Thymus (tissue), 11 donors: ENCODE results near the gene SLC9A2. TPM values are rescaled to one million over a fixed set of nuclear protein-coding genes. Genes with fewer than 3 reads are reported as not detected.

Experiments used
- DNase-seq, 9 donors: peaks; one replicate each; pipeline ENCODE4 v3.0.0-alpha.2; 2013; ENCODE audit warnings: low spot score in 9 of 9, low read depth in 6 of 9, missing footprints in 1 of 9
- H3K27ac ChIP-seq, 2 donors: one replicate each; pipeline ENCODE4 v1.5.1; 2013; ENCODE audit warnings: control low read depth in 1 of 2, low read depth in 1 of 2, low read length in 1 of 2, mild to moderate bottlenecking in 1 of 2, moderate library complexity in 1 of 2
- H3K27me3 ChIP-seq, 2 donors: one replicate each; pipeline ENCODE4 v1.5.1; 2013; ENCODE audit warnings: low read length in 1 of 2; ENCODE audit not compliant: control insufficient read depth in 2 of 2, insufficient read depth in 1 of 2
- H3K36me3 ChIP-seq, 2 donors: one replicate each; pipeline ENCODE4 v1.5.1; 2013; ENCODE audit warnings: low read length in 1 of 2, mild to moderate bottlenecking in 1 of 2, moderate library complexity in 1 of 2; ENCODE audit not compliant: control insufficient read depth in 2 of 2, insufficient read depth in 2 of 2
- H3K4me1 ChIP-seq, 2 donors: one replicate each; pipeline ENCODE4 v1.5.1; 2013; ENCODE audit warnings: low read length in 2 of 2; ENCODE audit not compliant: control insufficient read depth in 2 of 2, insufficient read depth in 2 of 2
- H3K4me3 ChIP-seq, 2 donors: one replicate each; pipeline ENCODE4 v1.5.1; 2013; ENCODE audit warnings: low read length in 2 of 2, control low read depth in 1 of 2, mild to moderate bottlenecking in 1 of 2
- H3K9me3 ChIP-seq, 2 donors: one replicate each; pipeline ENCODE4 v1.5.1; 2013; ENCODE audit warnings: low read length in 1 of 2, mild to moderate bottlenecking in 1 of 2; ENCODE audit not compliant: control insufficient read depth in 2 of 2, insufficient read depth in 1 of 2
- WGBS: extraction: QIAGEN DNeasy Blood & Tissue Kit; methylation state at CpG from one replicate; pipeline ENCODE4 v1.1.7; 2013; 5-methylcytosine and 5-hydroxymethylcytosine counted together
- polyA plus RNA-seq: library from polyadenylated mRNA; stranded (reverse); fragments of 200-250 nt; gene quantifications from one replicate; pipeline ENCODE4 v1.2.3, GENCODE V29; 2013
- total RNA-seq: library from RNA; stranded (reverse); fragments of 120-200 nt; gene quantifications from one replicate; pipeline ENCODE4 v1.2.4, GENCODE V29; 2013
- donor health status: healthy.

SLC9A2 gene
- total and polyA plus RNA-seq, 2 donors, result 0.66 to 0.75 TPM

GRCh38 chr2:102634831-102635241 lies 15.5 kb downstream of the SLC9A2 start:
- H3K4me3 ChIP-seq, result no peak overlapping the region

DNA sequence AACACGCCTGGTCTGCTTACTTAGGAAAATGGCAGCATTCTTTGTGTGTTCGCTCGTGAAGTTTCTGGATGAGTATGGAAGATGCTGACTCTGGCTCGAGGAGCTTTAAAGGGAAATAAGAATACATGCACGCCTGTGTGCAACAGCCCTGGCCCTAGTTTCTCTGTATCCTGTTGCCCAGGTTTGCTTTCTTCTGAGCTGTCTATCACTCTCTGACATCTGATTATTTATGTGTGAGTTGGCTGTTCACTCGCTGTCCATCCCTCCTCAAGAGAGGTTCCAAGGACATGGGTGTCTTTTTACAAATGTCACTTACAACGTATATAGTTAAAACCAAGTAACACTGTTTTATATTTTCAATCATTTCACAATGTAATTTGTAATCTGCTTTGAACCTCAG lies 16.0 kb downstream of the SLC9A2 start:
- DNase-seq, result no peak
- no peaks in the 10 kb centered on the region for H3K4me1 ChIP-seq
- 98% methylated on average over 7 of the region's 7 CpGs for WGBS
- H3K4me3 ChIP-seq, result no peak overlapping the region
- H3K27me3 ChIP-seq, result no peaks in the 10 kb centered on the region
- no peak overlapping the region for H3K27ac ChIP-seq
- H3K9me3 ChIP-seq, result no peaks in the 10 kb centered on the region
- no peaks in the 10 kb centered on the region for H3K36me3 ChIP-seq

More at GRCh38 chr2:102634831-102635241, 15.5 kb downstream of the SLC9A2 start:
- DNase-seq, result no peak
- H3K4me1 ChIP-seq, result no peaks in the 10 kb centered on the region
- no peaks in the 10 kb centered on the region for H3K9me3 ChIP-seq
- H3K27me3 ChIP-seq, result no peaks in the 10 kb centered on the region
- H3K36me3 ChIP-seq, result no peaks in the 10 kb centered on the region
- 96% methylated on average over 6 of the region's 6 CpGs for WGBS
- H3K27ac ChIP-seq, result no peak overlapping the region

DNA sequence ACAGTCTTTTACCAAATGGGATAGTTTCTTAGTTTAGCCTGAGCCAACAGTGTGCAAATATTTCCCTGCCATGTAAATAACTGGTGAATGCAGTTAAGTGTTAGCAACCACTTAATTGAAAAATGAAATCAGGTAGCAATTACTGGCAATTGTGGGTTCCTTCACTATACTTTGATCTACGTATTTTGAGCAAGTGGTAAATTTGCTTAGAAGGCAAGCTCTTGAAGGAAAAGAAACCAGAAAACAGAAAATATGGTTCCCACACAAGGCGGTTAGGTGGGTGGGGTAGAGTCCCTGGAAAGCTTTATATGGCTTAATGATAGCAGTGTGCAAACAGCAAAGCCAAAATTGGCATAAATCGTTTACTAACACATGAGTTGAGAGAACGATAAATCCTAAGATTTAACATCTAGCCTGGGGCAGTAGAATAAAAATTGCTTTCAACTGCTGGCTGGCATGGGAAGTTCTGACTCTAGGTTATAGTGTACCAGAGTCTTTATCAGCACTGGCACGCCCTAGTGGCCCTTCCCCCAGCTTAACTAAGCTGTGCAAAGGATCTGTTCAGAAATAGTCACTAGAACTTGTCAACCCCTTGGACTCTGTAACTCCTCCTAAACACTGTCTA lies 17.0 kb downstream of the SLC9A2 start:
- Histone ChIP-seq H3K36me3 (no peaks in the 10 kb centered on the region), H3K27ac (no peak overlapping the region), H3K4me1 (no peaks in the 10 kb centered on the region), H3K27me3 (no peaks in the 10 kb centered on the region), H3K9me3 (no peaks in the 10 kb centered on the region), H3K4me3 (no peak overlapping the region)
- WGBS, result 91% methylated on average over 5 of the region's 5 CpGs
- no peak for DNase-seq

GRCh38 chr2:102637358-102637757 lies 18.0 kb downstream of the SLC9A2 start:
- H3K9me3 ChIP-seq, result no peaks in the 10 kb centered on the region
- no peaks in the 10 kb centered on the region for H3K4me1 ChIP-seq
- DNase-seq, result no peak
- no peaks in the 10 kb centered on the region for H3K27me3 ChIP-seq
- 86% methylated on average over 4 of the region's 4 CpGs for WGBS
- H3K4me3 ChIP-seq, result no peak overlapping the region
- no peaks in the 10 kb centered on the region for H3K36me3 ChIP-seq
- no peak overlapping the region for H3K27ac ChIP-seq

DNA sequence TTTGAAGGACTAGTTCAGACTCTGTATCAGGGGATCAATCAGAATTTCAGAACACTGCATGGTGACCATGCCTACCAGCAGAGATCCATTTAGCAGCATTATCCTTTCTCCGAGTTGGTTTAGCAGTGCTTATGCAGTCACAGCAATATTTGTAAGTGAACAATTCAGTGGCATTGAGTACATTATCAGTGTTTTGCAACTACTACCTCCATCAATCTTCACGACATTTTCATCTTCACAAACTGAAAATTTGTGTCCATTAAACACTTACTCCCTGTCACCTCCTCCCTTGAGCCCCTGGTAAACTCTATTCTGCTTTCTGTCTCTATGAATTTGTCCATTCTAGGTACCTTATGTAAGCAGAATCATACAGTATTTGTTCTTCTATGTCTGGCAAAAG lies 20.1 kb downstream of the SLC9A2 start:
- no peaks in the 10 kb centered on the region for H3K9me3 ChIP-seq
- H3K27ac ChIP-seq, result no peak overlapping the region
- H3K4me3 ChIP-seq, result no peak overlapping the region
- no peaks in the 10 kb centered on the region for H3K4me1 ChIP-seq
- WGBS, result 94% methylated on average over 2 of the region's 2 CpGs
- DNase-seq, result no peak
- H3K36me3 ChIP-seq, result no peaks in the 10 kb centered on the region
- H3K27me3 ChIP-seq, result no peaks in the 10 kb centered on the region

DNA sequence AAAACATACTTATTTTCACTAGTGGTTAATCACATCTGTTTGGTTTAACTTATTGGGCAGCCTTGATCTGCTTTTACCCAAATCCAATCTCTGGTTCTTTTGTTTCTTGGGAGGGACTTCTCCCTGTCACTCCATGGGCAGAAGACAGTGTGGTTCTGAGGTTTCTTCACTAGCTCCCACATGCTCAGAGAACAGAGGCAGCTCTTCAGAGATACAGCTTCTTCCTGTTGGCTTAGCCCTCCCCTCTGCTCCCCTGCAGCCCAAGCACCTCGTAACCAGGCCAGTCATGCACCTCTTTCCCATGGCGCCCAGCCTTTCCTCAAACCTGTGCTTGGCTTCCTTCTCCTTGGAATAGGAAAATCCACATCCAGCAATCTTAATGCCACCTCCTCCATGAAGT lies 32.8 kb downstream of the SLC9A2 start:
- 52% methylated on average over 2 of the region's 2 CpGs for WGBS
- Histone ChIP-seq H3K9me3 (no peaks in the 10 kb centered on the region), H3K4me3 (no peak overlapping the region), H3K27me3 (no peaks in the 10 kb centered on the region), H3K4me1 (peaks cover 4 to 27% of the 10 kb centered on the region in 2 donors), H3K36me3 (no peaks in the 10 kb centered on the region), H3K27ac (no peak overlapping the region)
- peak in 3 of 9 donors; percentile 28 to 65 (median 42) for DNase-seq

- DNase-seq, result peak in 2 of 9 donors; percentile 23 to 38
- Histone ChIP-seq H3K9me3 (no peaks in the 10 kb centered on the region), H3K27me3 (no peaks in the 10 kb centered on the region), H3K4me1 (peaks cover 13 to 31% of the 10 kb centered on the region in 2 donors), H3K27ac (peak overlapping the region in 1 of 2 donors; percentile 7), H3K4me3 (no peak overlapping the region), H3K36me3 (no peaks in the 10 kb centered on the region)
- 93% methylated on average over 7 of the region's 7 CpGs for WGBS
Observed at GRCh38 chr2:102657770-102658169, 38.4 kb downstream of the SLC9A2 start.

GRCh38 chr2:102660070-102660469 lies 40.7 kb downstream of the SLC9A2 start:
- Histone ChIP-seq H3K27ac (no peak overlapping the region), H3K27me3 (no peaks in the 10 kb centered on the region), H3K36me3 (no peaks in the 10 kb centered on the region), H3K4me3 (no peak overlapping the region), H3K9me3 (no peaks in the 10 kb centered on the region), H3K4me1 (peaks cover 14 to 29% of the 10 kb centered on the region in 2 donors)
- WGBS, result 91% methylated on average over 2 of the region's 2 CpGs
- DNase-seq, result no peak

- over 99% methylated on average over 6 of the region's 6 CpGs for WGBS
- Histone ChIP-seq H3K4me1 (peaks cover 14 to 29% of the 10 kb centered on the region in 2 donors), H3K36me3 (no peaks in the 10 kb centered on the region), H3K27ac (no peak overlapping the region), H3K9me3 (no peaks in the 10 kb centered on the region), H3K27me3 (no peaks in the 10 kb centered on the region), H3K4me3 (no peak overlapping the region)
- DNase-seq, result no peak
Observed at GRCh38 chr2:102660574-102660973, 41.2 kb downstream of the SLC9A2 start.
